GM04503 (cell line): ENCODE results near the gene PSAPL1.
"Not testable (repeated sequence)": the region's sequence is repeated elsewhere in the genome, so short reads cannot be mapped to it uniquely, and the experiment has no call there.

Source experiments
- DNase-seq: peaks from one replicate; pipeline ENCODE4 v3.0.0-alpha.2; 2012; ENCODE audit warnings: low read depth

The PSAPL1 gene

GRCh38 chr4:7458066-7458425, 23.3 kb upstream of the PSAPL1 start:
- no peak for DNase-seq

GRCh38 chr4:7457201-7458065, 22.7 kb upstream of the PSAPL1 start:
- no peak for DNase-seq

- not testable (repeated sequence) for DNase-seq
Measured at GRCh38 chr4:7452802-7453201, 18.1 kb upstream of the PSAPL1 start.

GRCh38 chr4:7451800-7452199, 17.1 kb upstream of the PSAPL1 start:
- DNase-seq = no peak

GRCh38 chr4:7451434-7451789, 16.7 kb upstream of the PSAPL1 start:
- no peak for DNase-seq

- DNase-seq = no peak
Measured at GRCh38 chr4:7450775-7451433, 16.2 kb upstream of the PSAPL1 start.

- DNase-seq = no peak
Measured at GRCh38 chr4:7448036-7448435, 13.3 kb upstream of the PSAPL1 start.

- no peak for DNase-seq
Measured at GRCh38 chr4:7447236-7447635, 12.5 kb upstream of the PSAPL1 start.

GRCh38 chr4:7444731-7445130, 10.0 kb upstream of the PSAPL1 start:
- DNase-seq = no peak

- DNase-seq = no peak
Measured at GRCh38 chr4:7444314-7444713, 9.6 kb upstream of the PSAPL1 start.

- DNase-seq = no peak
Measured at GRCh38 chr4:7442574-7443162, 7.9 kb upstream of the PSAPL1 start.

- DNase-seq = no peak
Measured at GRCh38 chr4:7441201-7441600, 6.5 kb upstream of the PSAPL1 start.

- DNase-seq = no peak
Measured at GRCh38 chr4:7439699-7440098, 5.0 kb upstream of the PSAPL1 start.

- no peak for DNase-seq
Measured at GRCh38 chr4:7436256-7436655, 1.5 kb upstream of the PSAPL1 start.

- DNase-seq = no peak
Measured at GRCh38 chr4:7435471-7436061, 836 bp upstream of the PSAPL1 start.

GRCh38 chr4:7434141-7434765, 477 bp downstream of the PSAPL1 start:
- no peak for DNase-seq

GRCh38 chr4:7433376-7434140, 1.2 kb downstream of the PSAPL1 start:
- DNase-seq = no peak

- no peak for DNase-seq
Measured at GRCh38 chr4:7432531-7433375, 2.0 kb downstream of the PSAPL1 start.

GRCh38 chr4:7431696-7432530, 2.8 kb downstream of the PSAPL1 start:
- no peak for DNase-seq
